GM12891 (cell line): Measurements from ENCODE around the gene USP48.

Experiments
- PAX5 ChIP-seq: IDR thresholded peaks from 2 replicates; pipeline ENCODE4 v1.6.1; 2011; ENCODE audit warnings: low read length, moderate library complexity, mild to moderate bottlenecking; ENCODE audit not compliant: insufficient read depth, severe bottlenecking
- POLR2A ChIP-seq: IDR thresholded peaks from 2 replicates; pipeline ENCODE4 v1.6.1; 2011; ENCODE audit warnings: low read depth, low read length, control low read depth
- POLR2AphosphoS5 ChIP-seq: IDR thresholded peaks from 2 replicates; pipeline ENCODE4 v1.6.1; 2011; ENCODE audit warnings: low read depth, low read length, control low read depth
- POU2F2 ChIP-seq: IDR thresholded peaks from 2 replicates; pipeline ENCODE4 v1.6.1; 2011; ENCODE audit warnings: low read depth, mild to moderate bottlenecking, control low read depth, low read length, moderate library complexity
- SPI1 ChIP-seq: IDR thresholded peaks from 2 replicates; pipeline ENCODE4 v1.6.1; 2011; ENCODE audit warnings: low read depth, low read length, control low read depth
- TAF1 ChIP-seq: IDR thresholded peaks from 2 replicates; pipeline ENCODE4 v1.6.1; 2011; ENCODE audit warnings: low read depth, low read length, control low read depth

DNA sequence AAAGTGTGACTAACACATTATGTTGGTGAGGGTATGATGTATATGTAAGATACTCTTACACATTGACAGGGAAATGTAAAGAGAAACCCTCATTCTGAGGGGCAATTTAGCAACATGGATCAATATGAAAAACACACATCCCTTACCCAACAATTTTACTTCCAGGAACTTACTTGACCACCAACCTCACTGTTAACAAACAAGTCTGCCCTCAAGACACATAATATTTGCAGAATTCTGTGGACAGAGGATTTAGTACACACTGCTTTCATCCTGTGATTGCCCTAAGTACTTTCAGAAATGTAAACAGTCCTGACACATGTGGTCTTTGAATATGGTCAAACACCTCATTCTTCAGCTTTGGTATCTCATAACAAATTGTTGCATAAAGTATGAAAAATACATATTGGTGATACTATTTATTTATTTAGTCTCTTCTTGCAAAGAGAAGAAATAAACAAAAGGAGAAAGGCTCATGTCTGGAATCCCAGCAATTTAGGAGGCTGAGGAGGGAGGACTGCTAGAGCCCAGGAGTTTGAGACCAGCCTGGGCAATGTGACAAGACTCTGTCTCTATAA, 6.9 kb downstream of the USP48 start:
- TF ChIP-seq POLR2AphosphoS5 = no peak
- TF ChIP-seq TAF1 = no peak
- TF ChIP-seq SPI1 = no peak
- TF ChIP-seq PAX5 = no peak
- TF ChIP-seq POU2F2 = no peak
- TF ChIP-seq POLR2A = no peak
